GM13976 (cell line): Measurements from ENCODE around the gene USH2A.

ENCODE experiments used
- DNase-seq: peaks from one replicate; pipeline ENCODE4 v3.0.0; 2012; ENCODE audit warnings: low spot score
- CTCF ChIP-seq: IDR thresholded peaks from 2 replicates; pipeline ENCODE4 v1.5.1; 2012; ENCODE audit warnings: borderline replicate concordance, mild to moderate bottlenecking; ENCODE audit not compliant: insufficient read depth; ENCODE audit errors: extremely low read depth, missing control alignments, control extremely low read depth
- in situ Hi-C: fragments of 300-500 bp; cut with MboI; formaldehyde crosslinking; loops from one replicate; pipeline ENCODE4 v1.12.0; 2022; ENCODE audit warnings: low sequenced_read_pairs, mixed read lengths, inconsistent platforms; ENCODE audit not compliant: unreplicated experiment

The USH2A gene

GRCh38 chr1:215606564-215607168 is 816.6 kb downstream of the USH2A start:
- TF ChIP-seq CTCF = peak; percentile 27
- in situ Hi-C loops = no loop called here
- no peak for DNase-seq

GRCh38 chr1:215606036-215606435 is 817.2 kb downstream of the USH2A start:
- TF ChIP-seq CTCF = no peak
- no peak for DNase-seq
- in situ Hi-C loops = no loop called here

- in situ Hi-C loops = no loop called here
- no peak for TF ChIP-seq CTCF
These were observed 818.1 kb downstream of the USH2A start for GRCh38 chr1:215605011-215605621.

GRCh38 chr1:215603319-215603718 is 819.9 kb downstream of the USH2A start:
- DNase-seq = no peak
- in situ Hi-C loops = no loop called here
- no peak for TF ChIP-seq CTCF

More at GRCh38 chr1:215605011-215605621, 818.1 kb downstream of the USH2A start:
- DNase-seq = no peak

GRCh38 chr1:215601276-215601675 is 822.0 kb downstream of the USH2A start:
- TF ChIP-seq CTCF = no peak
- no peak for DNase-seq
- in situ Hi-C loops = no loop called here

- in situ Hi-C loops = no loop called here
- no peak for DNase-seq
- TF ChIP-seq CTCF = no peak
These were observed 822.4 kb downstream of the USH2A start for GRCh38 chr1:215600867-215601266.
